ENCODE measurements around the gene IL4I1.

The IL4I1 gene

GRCh38 chr19:49856574-49857021 is 40.1 kb downstream of the IL4I1 start:
- Histone ChIP-seq H3K27ac (no peak overlapping the region), H3K4me3 (no peak overlapping the region)

DNA sequence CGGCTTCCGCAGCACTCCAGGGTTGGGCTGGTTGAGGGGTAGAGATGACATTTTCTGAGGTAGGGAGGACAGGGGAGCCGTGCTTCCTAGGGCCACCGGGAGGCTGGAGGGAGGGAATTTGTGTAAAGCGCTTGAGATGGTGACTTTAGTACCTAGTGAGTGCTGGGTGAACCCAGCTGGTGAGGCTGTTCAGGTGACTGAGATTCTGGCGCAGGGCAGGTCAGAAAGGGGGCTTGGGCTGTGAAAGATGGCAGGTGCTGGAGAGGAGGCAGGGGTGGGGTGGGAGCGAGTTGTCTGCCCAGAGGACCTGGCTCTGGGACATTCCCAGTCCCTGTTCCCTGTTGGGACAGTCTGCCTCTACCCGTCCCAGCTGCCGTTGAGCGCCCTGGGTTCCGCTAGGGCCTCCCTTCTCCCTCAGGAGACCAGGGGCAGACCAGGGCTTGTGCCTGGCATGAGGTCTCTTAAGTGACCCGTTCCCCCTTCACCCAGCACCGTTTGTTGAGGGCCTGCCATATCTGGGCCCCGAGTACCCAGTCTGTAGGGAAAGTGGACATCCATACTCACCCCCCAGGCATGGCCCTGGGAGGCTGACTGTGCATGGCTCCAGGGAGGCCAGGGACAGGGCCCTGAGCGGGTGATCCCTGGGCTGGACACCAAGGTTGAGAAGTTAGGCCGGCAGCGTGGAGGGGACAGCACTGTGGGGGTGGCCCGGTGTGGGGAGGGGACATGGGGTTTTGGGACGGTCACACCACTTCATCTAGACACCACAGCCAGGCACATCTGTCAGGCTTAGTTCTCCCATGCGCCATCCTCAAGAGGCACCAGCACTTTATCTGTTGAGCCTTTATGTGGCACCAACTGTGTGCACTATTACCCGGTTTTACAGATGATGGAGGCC is 40.8 kb downstream of the IL4I1 start:
- Histone ChIP-seq H3K27ac (no peak overlapping the region), H3K4me3 (no peak overlapping the region)

- peak overlapping the region in 1 of 21 experiments; percentile 49 for H3K27ac ChIP-seq
- no peak overlapping the region for H3K4me3 ChIP-seq
Observed at GRCh38 chr19:49855277-49855675, 41.4 kb downstream of the IL4I1 start.

- peak overlapping the region in 1 of 21 experiments; percentile 49 for H3K27ac ChIP-seq
- no peak overlapping the region for H3K4me3 ChIP-seq
Observed at GRCh38 chr19:49854378-49855263, 42.1 kb downstream of the IL4I1 start.

GRCh38 chr19:49853852-49854377 is 42.8 kb downstream of the IL4I1 start:
- Histone ChIP-seq H3K4me3 (no peak overlapping the region), H3K27ac (peak overlapping the region in 1 of 21 experiments; percentile 6)

DNA sequence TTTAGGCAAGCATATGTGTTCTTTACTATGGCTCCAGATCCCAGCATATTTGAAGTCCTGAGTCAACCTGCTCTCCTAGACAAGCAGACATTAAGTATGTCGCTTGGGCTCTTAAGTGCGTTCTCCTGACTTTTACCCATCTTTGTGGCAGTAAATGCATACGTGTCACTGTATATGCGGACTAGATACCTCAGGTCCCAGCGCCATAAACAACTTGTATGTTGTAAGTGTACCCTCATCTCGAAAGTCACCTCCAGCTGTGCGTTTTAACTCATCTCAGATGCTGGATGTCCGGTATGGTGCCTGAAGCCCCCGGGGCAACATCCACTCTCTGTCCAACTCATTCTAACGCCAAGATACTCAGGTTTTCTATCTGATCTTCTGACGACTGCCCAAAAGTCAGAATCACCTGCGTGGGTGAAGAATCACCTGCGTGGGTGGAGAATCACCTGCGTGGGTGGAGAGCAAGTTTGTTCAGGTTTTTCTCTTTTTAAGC is 44.0 kb downstream of the IL4I1 start:
- Histone ChIP-seq H3K27ac (no peak overlapping the region), H3K4me3 (peak overlapping the region in 2 of 7 experiments; percentile 94 to 97)

DNA sequence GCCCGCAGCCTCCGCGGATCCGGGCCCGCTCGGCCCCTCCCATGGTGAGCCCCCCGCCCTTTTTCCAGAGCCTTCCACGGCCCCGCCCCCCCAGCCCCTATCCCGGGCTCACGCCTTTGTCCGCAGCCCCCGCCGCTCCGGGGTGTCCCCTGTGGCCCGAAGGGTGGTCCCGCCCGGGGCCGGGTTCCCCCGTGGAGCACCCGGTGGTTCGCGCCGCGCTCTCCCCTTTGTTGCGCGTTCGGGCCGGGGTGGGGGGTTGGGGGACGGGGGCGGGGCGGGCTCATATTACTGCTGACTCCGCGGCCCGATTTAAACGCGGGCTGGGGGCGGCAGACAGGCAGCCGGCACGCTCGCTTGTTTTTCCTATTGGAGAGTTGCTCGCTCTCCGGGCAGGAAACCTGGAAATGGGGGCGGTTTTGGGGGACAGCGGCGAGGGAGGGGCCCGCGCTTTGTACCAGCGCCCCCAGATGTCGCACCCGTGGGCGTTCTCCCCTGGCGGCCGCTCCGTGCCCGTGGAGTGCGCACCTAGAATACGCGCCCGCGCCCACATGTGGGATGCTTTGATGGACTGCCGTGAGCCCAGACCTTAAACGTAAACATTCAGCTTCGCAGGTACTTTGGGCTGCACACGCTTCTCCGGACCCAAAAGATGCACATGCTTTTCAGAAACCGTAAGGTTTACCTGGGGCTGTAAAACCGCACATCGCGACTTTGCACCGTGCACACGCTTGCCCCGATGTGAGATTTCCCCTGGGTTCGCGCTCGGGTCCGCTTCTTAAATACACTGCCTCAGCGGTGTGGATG is 45.0 kb downstream of the IL4I1 start:
- peak overlapping the region; percentile 50 to 100 (median 99) for H3K27ac ChIP-seq
- peak overlapping the region; percentile 83 to 99 (median 88) for H3K4me3 ChIP-seq

DNA sequence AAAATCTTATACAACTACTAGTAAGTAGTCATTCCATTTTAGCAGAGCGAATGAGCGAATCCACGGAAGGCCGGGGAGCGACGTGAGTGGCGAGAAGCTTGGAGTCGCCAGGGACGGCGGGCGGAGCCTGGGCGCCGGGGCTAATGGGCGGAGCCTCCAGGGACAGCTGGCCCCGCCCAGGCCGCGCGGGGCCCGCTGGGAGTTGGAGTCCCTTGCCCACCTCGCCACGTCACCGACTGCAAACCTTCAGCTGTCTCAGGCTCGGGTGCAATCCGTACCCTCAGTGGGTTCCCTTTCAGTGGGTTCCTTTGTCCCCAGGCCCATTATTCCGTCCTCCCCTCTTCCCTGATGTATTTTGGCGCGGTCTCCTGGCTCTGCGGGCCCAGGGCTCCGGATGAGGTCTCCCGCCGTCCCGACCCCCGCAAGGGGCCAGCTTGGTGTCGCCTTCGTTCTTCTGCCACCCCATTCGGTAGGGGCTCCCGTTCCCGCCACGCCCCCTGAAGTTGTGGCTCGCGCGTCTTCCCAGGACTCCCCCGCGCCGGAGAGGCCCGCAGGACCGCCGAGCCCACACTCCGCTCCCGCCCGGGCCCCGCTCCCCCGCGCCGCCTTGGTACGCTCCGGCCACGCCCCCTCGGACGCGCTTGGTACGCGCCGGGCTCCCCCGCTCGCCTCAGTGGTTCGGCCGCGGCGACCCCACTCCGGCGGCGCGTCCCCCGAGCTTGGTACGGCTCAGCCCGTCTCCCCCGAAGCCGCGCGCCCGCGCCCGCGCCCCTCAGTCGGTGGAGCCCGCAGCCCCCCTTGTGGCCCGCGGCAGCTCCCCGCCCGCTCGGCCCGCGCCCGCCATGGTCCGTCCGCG is 46.0 kb downstream of the IL4I1 start, which contains the start of gene PTOV1:
TSS of gene PTOV1 (plus strand) at position 673 of the 856 bp plus-strand sequence.
- peak within 1 kb of the TSS; percentile 83 to 99 (median 88) for H3K4me3 ChIP-seq
- H3K27ac ChIP-seq = peak within 1 kb of the TSS; percentile 94 to 100 (median 99)

DNA sequence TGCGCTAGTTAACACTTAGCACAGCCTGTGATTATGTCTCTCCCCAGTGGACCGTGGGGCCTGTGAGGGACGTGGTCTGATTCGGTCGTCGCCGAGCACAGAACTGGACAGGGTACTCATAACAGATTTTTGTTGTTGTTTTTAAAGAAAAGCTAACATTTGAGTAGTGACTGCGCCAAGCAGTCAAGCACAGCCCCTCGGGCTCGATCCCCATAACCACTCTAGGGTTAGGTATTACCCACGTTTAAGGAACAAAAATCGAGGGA is 46.5 kb downstream of the IL4I1 start:
- H3K4me3 ChIP-seq = peak overlapping the region; percentile 83 to 99 (median 88)
- peak overlapping the region in 19 of 21 experiments; percentile 94 to 100 (median 99) for H3K27ac ChIP-seq

DNA sequence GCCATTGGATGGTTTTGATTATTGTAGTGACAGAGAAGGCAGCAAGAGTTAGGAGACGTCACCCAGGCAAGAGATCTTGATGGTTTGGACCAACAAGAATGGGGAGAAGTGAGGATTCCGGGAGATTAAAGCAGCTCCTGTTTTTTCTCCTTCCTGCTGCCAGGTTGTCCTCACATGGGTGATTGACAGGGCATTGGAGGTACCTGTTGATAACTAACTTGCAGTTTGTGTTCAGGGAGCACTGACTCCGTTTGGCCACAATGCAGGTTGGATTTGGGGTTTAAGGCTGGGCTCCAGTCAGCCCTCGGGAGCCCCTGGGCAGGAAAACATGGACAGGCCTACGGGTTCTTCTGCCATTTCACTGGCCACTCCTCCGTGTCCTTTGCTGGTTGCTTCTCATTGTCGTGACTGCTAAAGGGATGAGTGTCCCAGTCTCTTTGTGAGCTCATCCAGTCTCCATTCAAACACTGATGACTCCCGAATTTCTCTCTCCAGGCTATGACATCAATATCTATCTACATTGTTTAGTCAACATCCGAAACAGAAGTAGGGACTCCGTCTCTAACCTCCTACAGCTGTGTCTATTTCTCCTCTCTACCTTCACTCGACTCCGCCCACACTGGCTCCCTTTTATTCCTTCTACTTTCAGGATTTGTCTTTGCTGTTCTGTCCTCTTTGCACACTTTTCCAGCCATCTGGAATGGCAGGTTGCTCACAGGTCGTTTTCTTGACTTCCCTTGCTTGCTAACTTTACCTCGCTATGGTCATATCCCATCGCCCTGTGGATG is 47.1 kb downstream of the IL4I1 start:
- Histone ChIP-seq H3K4me3 (peak overlapping the region in 3 of 7 experiments; percentile 86 to 94 (median 88)), H3K27ac (peak overlapping the region in 9 of 21 experiments; percentile 98 to 100 (median 99))

- H3K27ac ChIP-seq = no peak overlapping the region
- H3K4me3 ChIP-seq = no peak overlapping the region
Observed at GRCh38 chr19:49848938-49849337, 47.7 kb downstream of the IL4I1 start.

- H3K27ac ChIP-seq = no peak overlapping the region
- H3K4me3 ChIP-seq = no peak overlapping the region
Observed at GRCh38 chr19:49847731-49848696, 48.7 kb downstream of the IL4I1 start.

GRCh38 chr19:49846408-49846807 is 50.3 kb downstream of the IL4I1 start:
- Histone ChIP-seq H3K27ac (no peak overlapping the region), H3K4me3 (no peak overlapping the region)

- Histone ChIP-seq H3K4me3 (no peak overlapping the region), H3K27ac (no peak overlapping the region)
Observed at GRCh38 chr19:49845414-49845813, 51.3 kb downstream of the IL4I1 start.

DNA sequence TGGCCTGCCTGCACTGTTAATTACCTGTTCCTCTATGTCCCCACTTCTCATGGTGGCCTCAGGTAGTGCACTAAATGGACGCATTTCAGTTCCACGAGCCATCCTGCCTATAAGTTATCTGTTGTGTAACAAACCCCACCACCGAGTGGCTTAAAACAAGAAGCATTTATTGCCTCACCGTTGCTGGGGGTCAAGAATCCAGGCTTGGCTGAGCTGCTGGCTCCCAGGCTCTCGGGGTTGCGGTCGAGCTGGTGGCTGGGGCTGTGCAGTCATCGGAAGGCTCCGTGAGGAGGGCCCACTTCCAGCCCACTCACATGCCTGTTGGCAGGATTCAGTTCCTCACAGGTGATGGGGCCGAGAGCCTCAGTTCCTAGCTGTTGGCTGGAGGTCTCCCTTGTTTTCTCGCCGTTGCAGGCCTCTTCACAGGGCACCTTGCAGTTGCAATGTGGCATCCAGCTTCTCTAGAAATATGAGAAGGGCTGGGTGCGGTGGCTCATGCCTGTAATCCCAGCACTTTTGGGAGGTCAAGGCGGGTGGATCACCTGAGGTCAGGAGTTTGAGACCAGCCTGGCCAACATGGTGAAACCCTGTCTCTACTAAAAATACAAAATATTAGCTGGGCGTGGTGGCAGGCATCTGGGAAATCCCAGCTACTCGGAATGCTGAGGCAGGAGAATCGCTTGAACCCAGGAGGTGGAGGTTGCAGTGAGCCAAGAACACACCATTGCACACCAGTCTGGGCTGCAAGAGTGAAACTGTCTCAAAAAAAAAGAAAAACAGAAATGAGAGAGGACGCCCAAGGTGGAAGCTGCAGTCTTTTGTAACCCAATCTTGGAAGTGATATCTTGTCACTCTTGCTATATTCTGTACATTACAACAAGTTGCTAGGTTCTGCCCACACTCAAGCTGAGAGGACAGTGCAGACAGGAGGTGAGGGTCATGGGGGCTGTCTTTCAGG is 52.3 kb downstream of the IL4I1 start:
- H3K4me3 ChIP-seq = no peak overlapping the region
- H3K27ac ChIP-seq = no peak overlapping the region
